Measurements from ENCODE around the gene MPC1. TPM values are rescaled to one million over a fixed set of nuclear protein-coding genes. Genes with fewer than 3 reads are reported as not detected.

The MPC1 gene
- total and polyA plus RNA-seq, 2 experiments from 2014 or later: 15.5 to 39.4 TPM

DNA sequence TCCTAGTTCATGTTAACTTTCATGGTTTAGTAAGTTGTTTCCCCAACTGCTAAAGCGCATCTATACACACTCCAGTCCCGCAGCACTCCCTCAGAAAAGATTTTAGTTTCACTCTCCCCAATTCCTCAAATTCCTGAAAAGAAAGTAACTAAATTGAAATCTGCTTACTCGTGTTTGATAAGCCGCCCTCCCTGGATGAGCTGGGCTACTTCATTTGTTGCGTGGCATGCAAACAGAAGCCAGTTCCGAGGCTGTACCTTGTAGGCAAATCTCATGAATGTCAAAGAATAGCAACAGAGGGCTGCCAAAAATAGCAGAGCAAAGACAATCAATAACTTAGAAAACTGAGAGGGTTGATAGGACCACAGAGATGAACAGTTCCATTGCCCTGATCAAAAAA lies 16.9 kb downstream of the MPC1 start (continued):
- TF ChIP-seq ZNF462 (CRISPR knock-in tag; IDR thresholded peaks at IDR 0.05) (no peak), EZH2phosphoT487 (IDR thresholded peaks at IDR 0.05; ENCODE audit: unreplicated experiment) (no peak), STAT1 (IDR thresholded peaks at IDR 0.05; ENCODE audit: unreplicated experiment) (no peak), ETS1 (IDR thresholded peaks at IDR 0.05) (no peak)
- TF ChIP-seq, protein P1, sequence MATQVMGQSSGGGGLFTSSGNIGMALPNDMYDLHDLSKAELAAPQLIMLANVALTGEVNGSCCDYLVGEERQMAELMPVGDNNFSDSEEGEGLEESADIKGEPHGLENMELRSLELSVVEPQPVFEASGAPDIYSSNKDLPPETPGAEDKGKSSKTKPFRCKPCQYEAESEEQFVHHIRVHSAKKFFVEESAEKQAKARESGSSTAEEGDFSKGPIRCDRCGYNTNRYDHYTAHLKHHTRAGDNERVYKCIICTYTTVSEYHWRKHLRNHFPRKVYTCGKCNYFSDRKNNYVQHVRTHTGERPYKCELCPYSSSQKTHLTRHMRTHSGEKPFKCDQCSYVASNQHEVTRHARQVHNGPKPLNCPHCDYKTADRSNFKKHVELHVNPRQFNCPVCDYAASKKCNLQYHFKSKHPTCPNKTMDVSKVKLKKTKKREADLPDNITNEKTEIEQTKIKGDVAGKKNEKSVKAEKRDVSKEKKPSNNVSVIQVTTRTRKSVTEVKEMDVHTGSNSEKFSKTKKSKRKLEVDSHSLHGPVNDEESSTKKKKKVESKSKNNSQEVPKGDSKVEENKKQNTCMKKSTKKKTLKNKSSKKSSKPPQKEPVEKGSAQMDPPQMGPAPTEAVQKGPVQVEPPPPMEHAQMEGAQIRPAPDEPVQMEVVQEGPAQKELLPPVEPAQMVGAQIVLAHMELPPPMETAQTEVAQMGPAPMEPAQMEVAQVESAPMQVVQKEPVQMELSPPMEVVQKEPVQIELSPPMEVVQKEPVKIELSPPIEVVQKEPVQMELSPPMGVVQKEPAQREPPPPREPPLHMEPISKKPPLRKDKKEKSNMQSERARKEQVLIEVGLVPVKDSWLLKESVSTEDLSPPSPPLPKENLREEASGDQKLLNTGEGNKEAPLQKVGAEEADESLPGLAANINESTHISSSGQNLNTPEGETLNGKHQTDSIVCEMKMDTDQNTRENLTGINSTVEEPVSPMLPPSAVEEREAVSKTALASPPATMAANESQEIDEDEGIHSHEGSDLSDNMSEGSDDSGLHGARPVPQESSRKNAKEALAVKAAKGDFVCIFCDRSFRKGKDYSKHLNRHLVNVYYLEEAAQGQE (IDR thresholded peaks at IDR 0.05; ENCODE audit: unreplicated experiment): no peak

All from GM23338 (cell line).